HFFc6 (cell line): ENCODE measurements around the gene RASIP1. TPM values are rescaled to one million over a fixed set of nuclear protein-coding genes. Genes with fewer than 3 reads are reported as not detected.

Experiments
- DNase-seq: peaks from one replicate; pipeline ENCODE4 v3.0.0-alpha.2; 2018
- H3K27ac Mint-ChIP-seq: 2 replicates; pipeline ENCODE4 v1.8.0; 2020; ENCODE audit warnings: mild to moderate bottlenecking, mixed read lengths
- H3K27me3 Mint-ChIP-seq: 2 replicates; pipeline ENCODE4 v1.8.0; 2021; ENCODE audit warnings: mild to moderate bottlenecking, moderate library complexity, mixed read lengths; ENCODE audit not compliant: insufficient read depth
- H3K36me3 Mint-ChIP-seq: 2 replicates; pipeline ENCODE4 v1.8.0; 2021; ENCODE audit warnings: low read depth, mixed read lengths
- H3K4me1 Mint-ChIP-seq: 2 replicates; pipeline ENCODE4 v1.8.0; 2020; ENCODE audit warnings: low read depth, mixed read lengths
- H3K4me3 Mint-ChIP-seq: 2 replicates; pipeline ENCODE4 v1.8.0; 2020; ENCODE audit warnings: mild to moderate bottlenecking, moderate library complexity, mixed read lengths
- H3K9me3 Mint-ChIP-seq: 2 replicates; pipeline ENCODE4 v1.8.0; 2020; ENCODE audit warnings: mild to moderate bottlenecking, mixed read lengths
- total RNA-seq, 6 experiments: library from RNA; stranded (reverse); fragmentation: NEBNext Ultra II Directional; extraction: Animal tissue kit (Norgen Biotek cat#: 25700); gene quantifications; 2 replicates in 1 of 6; 3 replicates in 5 of 6; pipeline ENCODE4 v1.2.3, GENCODE V29; 2021
- TF ChIP-seq, protein P1 (sequence below): fragments of 200-600 bp; sonication (generic); IDR thresholded peaks from 2 replicates; pipeline ENCODE4 v1.5.0; 2021; ENCODE audit warnings: antibody characterized with exemption, mild to moderate bottlenecking

RASIP1 gene
- total RNA-seq, 6 experiments from 2014 or later: 0.07 TPM; not detected in 5

DNA sequence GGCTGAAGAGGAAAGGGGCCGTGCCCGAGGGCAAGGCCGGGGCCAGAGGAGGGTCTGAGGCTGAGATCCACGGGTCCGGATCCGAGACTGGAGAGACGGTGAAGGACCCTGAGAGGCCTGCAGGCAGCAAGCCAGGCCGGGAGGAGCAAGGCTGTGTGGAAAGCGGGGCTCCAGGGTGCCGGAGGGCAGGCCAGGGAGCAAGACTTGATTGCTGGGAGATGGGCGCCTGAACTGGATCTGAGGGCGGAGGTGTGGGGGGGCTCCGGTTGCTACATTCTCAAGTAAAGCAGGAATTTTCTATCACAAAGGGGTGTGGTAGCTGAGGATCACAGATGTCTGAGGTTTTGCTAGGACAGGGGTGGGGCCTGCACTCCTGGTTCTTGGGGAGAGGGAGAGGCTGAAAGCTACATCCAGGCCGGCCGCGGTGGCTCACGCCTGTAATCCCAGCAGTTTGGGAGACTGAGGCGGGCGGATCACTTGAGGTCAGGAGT, 24.7 kb downstream of the RASIP1 start:
- no peak for DNase-seq
- H3K9me3 Mint-ChIP-seq: no peaks in the 10 kb centered on the region; the same call in 1 of the 2 replicates
- TF ChIP-seq, protein P1, sequence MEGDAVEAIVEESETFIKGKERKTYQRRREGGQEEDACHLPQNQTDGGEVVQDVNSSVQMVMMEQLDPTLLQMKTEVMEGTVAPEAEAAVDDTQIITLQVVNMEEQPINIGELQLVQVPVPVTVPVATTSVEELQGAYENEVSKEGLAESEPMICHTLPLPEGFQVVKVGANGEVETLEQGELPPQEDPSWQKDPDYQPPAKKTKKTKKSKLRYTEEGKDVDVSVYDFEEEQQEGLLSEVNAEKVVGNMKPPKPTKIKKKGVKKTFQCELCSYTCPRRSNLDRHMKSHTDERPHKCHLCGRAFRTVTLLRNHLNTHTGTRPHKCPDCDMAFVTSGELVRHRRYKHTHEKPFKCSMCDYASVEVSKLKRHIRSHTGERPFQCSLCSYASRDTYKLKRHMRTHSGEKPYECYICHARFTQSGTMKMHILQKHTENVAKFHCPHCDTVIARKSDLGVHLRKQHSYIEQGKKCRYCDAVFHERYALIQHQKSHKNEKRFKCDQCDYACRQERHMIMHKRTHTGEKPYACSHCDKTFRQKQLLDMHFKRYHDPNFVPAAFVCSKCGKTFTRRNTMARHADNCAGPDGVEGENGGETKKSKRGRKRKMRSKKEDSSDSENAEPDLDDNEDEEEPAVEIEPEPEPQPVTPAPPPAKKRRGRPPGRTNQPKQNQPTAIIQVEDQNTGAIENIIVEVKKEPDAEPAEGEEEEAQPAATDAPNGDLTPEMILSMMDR: no peak
- H3K27ac Mint-ChIP-seq: peak overlapping the region; percentile 83
- no peaks in the 10 kb centered on the region; the same call in none of the 2 replicates for H3K27me3 Mint-ChIP-seq
- peak overlapping the region; percentile 82 for H3K4me3 Mint-ChIP-seq
- no peaks in the 10 kb centered on the region; the same call in 1 of the 2 replicates for H3K36me3 Mint-ChIP-seq
- H3K4me1 Mint-ChIP-seq: peaks cover 48% of the 10 kb centered on the region

DNA sequence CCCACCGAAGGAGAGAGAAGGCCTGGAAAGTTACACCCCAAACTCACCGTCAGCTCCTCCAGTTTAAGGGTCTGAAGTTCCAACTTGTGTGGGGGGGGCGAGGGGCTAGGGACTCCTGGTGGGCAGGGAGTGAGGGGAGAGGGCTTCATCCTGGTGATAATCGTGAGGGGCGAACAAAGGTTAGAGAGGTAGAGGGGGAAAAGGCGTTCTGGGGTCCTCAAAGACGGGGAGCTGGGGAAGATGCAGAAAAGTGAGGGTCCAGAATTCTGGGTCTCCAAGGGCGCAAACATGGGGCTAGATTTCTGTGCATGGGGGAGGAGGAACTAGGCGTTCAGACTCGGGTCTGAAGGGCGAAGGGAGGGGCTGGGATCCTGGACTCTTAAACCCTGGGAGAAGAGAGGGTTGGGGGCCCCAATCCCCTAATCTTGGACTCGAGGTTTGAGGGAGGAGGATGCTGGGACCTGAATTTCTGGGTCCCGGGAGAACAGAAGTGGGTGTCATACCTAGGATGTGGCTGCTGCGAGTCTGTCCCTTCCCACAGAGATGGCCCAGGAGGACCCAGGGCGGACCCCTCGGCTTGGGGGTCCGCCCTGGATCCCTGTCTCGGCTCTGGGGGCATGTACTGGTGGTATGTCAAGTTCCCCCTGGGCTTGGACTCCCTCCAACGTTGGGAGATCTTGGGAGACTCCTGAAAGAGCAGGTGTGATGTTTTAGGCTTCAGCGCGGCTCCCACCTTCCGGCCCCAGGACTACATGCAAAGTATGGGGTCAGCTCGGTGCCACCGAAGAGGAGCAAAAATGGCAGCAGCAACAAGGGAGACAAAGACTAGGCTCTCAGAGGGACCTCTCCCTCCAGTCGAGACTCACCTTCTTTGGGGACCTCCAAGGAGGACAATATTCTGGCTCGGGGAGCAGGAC, 25.4 kb downstream of the RASIP1 start:
- Mint-ChIP-seq H3K4me3 (peak overlapping the region; percentile 82), H3K9me3 (no peaks in the 10 kb centered on the region; the same call in 1 of the 2 replicates), H3K4me1 (peaks cover 42% of the 10 kb centered on the region), H3K27ac (peak overlapping the region; percentile 83), H3K36me3 (no peaks in the 10 kb centered on the region; the same call in 1 of the 2 replicates), H3K27me3 (no peaks in the 10 kb centered on the region; the same call in none of the 2 replicates)
- TF ChIP-seq, protein P1: no peak
- DNase-seq: no peak

DNA sequence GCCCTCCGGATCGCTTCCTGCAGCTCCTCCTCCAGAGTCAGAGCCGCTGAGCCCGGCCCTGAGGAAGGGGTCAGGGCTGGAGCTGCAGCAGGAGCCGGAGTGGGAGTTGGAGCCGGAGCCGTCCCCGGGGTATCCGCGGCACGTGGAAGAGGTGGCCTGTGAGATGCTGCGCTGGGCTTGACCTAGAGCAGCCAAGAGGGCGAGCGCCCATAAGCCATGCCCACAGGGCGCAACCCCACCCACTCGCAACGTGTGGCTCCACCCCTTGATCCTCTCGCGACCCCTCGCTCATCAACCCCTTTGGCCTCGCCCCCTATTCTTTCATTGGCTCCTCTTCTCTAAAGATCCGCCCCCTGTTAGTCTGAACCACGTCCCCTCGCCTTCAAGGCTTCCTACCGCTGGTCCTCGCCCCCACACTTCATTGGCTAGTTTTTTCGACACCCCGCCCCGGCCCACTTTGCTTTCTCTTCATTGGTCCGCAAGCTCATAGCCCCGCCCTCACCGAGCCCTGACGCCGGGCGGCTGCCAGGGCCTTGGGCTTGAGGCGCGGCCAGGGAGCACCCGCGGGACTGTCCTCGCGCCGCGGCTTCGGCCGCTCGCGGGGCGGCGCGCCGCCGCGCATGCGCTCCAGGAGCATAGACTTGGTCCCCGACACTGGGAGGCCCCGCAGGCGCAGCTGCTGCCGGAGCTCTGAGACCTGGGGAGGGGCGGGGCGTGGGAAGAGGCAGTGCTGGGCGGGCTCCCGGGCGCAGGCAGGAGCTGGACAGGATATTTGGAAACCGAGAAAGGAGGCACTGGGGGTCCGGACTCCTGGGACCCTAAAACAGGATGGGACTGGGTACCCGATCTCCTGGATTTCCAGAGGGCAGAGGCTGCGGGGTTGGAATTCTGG, 26.3 kb downstream of the RASIP1 start:
- Mint-ChIP-seq H3K4me3 (peak overlapping the region; percentile 88), H3K27ac (peak overlapping the region; percentile 83), H3K4me1 (peaks cover 42% of the 10 kb centered on the region), H3K9me3 (no peaks in the 10 kb centered on the region; the same call in 1 of the 2 replicates), H3K36me3 (no peaks in the 10 kb centered on the region; the same call in 1 of the 2 replicates), H3K27me3 (no peaks in the 10 kb centered on the region; the same call in none of the 2 replicates)
- TF ChIP-seq, protein P1: no peak
- peak; percentile 99 for DNase-seq

DNA sequence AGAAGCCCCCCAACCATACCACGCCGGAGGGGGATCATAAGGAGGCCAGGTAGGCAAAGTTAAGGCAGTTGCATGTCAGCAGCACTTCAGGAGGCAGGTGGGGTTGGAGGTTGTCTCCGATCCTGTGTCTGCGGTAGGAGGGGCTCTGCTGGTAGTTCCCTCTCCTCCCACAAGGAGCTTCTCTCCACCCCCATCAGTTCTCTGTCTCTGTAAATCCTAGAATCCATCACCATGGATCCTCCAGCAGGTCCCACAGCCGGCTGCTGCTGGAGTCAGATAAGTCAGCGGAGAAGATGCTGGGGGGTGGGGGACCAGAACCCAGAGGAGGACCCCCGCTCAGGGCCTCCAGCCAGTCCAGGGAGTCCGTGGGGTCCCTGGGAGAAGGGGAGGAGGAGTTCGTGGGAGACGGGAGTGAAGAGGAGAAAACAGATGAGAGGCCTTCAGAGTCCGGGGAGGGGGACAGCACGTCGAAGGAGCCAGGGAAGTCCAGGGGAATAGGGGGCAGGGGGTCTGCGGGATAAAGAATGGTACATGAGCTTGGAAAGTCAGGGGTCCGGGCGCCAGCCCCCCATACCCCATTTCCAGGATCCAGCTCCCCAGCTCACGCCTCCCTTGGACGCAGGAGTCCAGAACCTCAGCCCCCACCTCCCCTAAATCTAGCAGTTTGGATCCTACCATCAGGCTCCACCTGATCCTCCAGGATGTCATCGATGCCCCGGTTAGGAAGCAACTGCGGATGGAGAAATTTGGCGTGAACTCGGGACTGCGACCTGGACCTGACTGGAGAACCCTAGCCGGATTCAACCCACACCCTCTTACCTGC, 27.2 kb downstream of the RASIP1 start:
- H3K4me3 Mint-ChIP-seq: peak overlapping the region; percentile 88
- H3K27me3 Mint-ChIP-seq: no peaks in the 10 kb centered on the region; the same call in none of the 2 replicates
- DNase-seq: no peak
- no peaks in the 10 kb centered on the region; the same call in 1 of the 2 replicates for H3K36me3 Mint-ChIP-seq
- TF ChIP-seq, protein P1: peak; percentile 40; the same call in 1 of the 2 replicates
- H3K9me3 Mint-ChIP-seq: no peaks in the 10 kb centered on the region; the same call in 1 of the 2 replicates
- H3K27ac Mint-ChIP-seq: peak overlapping the region; percentile 43
- peaks cover 36% of the 10 kb centered on the region for H3K4me1 Mint-ChIP-seq
